Esophagus squamous epithelium (tissue), 5 donors: ENCODE data around the gene SPARC. TPM values are rescaled to one million over a fixed set of nuclear protein-coding genes. Genes with fewer than 3 reads are reported as not detected.

ENCODE experiments used
- DNase-seq: peaks from one replicate; lab custom pipeline; 2025; lab: John Stamatoyannopoulos, UW
- H3K27ac ChIP-seq, 4 donors: fragments of 200-600 bp; sonication (generic); one replicate each; pipeline ENCODE4 v1.5.1; 2016 to 2019; ENCODE audit warnings: mild to moderate bottlenecking in 1 of 4
- H3K27me3 ChIP-seq, 4 donors: fragments of 200-600 bp; sonication (generic); 1 replicate in 3 of 4; 2 replicates in 1 of 4; pipeline versions ENCODE4 v1.5.1 to v1.6.0; 2017 to 2021; ENCODE audit warnings: antibody characterized with exemption in 1 of 4
- H3K36me3 ChIP-seq, 3 donors: fragments of 200-600 bp; sonication (generic); one replicate each; pipeline ENCODE4 v1.5.1; 2016 to 2019
- H3K4me1 ChIP-seq, 3 donors: fragments of 200-600 bp; sonication (generic); one replicate each; pipeline ENCODE4 v1.5.1; 2017 to 2019
- H3K4me3 ChIP-seq, 4 donors: fragments of 200-600 bp; sonication (generic); 1 replicate in 3 of 4; 2 replicates in 1 of 4; pipeline ENCODE4 v1.5.1; 2016 to 2019; ENCODE audit warnings: mild to moderate bottlenecking in 2 of 4, moderate library complexity in 1 of 4
- H3K9me3 ChIP-seq, 3 donors: fragments of 200-600 bp; sonication (generic); one replicate each; pipeline ENCODE4 v1.5.1; 2016 to 2019
- POLR2A ChIP-seq, 4 donors: fragments of 450-650 bp; IDR thresholded peaks; one replicate each; pipeline ENCODE4 v1.6.1; 2017; ENCODE audit warnings: antibody characterized with exemption in 4 of 4, mild to moderate bottlenecking in 4 of 4, moderate library complexity in 3 of 4
- WGBS, 2 donors: methylation state at CpG; one replicate each; pipeline ENCODE4 v1.1.5; 2018; 5-methylcytosine and 5-hydroxymethylcytosine counted together
- intact Hi-C: fragments of 100-400 bp; cut with DNase I; formaldehyde crosslinking; loops from one replicate; pipeline ENCODE4 v1.15.0; 2022
- total RNA-seq, 4 donors: library from RNA; depleted of rRNA; stranded (reverse); fragments of >200 nt; gene quantifications; one replicate each; pipeline ENCODE4 v1.1.0, GENCODE V29; 2016
- TF ChIP-seq, protein P1 (sequence below), 6 experiments: fragments of 450-650 bp in 4 of 6; fragments of 200-600 bp in 2 of 6; sonication (generic) in 2 of 6; IDR thresholded peaks; one replicate each; pipeline ENCODE4 v1.5.1; 2016 to 2019; ENCODE audit warnings: antibody characterized with exemption in 6 of 6, mild to moderate bottlenecking in 4 of 6, moderate library complexity in 4 of 6
- donor health status: DM: yes; HTN: yes; CAD: no.

The SPARC gene
- total RNA-seq, 4 donors from 2014 or later = 14.9 to 164 (median 61.9) TPM

DNA sequence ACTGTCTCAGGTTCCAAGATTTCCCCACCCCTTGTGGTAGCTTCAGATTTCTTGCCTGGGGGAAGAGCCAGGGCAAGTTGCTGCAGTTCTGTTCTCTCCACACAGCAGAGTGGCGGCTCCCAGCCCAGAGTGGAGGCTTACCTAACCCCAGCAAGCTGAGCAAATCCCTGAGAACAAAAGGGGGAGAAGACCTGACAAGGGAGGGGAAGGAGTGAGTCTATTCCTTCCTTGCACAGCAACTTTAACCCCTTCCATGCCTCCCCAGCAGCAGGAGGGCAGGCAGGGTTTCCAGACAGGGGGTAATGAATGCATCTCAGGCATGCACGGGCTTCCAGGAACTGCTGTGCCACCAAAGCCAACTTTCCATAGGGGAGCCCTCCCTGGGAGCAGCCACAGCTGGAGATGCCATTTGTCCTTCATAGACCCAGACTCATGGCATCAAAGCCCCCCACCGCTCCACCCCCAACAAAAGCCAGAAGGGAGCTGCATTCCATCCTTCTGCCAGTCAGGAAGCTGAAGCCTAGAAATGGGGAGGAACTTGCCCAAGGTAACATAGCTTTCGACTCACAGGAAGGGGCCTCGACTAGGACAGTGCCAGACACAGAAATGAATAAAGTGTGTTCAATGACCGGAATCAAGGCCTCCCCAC, 66.8 kb downstream of the SPARC start:
- DNase-seq = no peak
- Histone ChIP-seq H3K4me1 (peaks cover 35 to 100% (median 54%) of the 10 kb centered on the region in 3 donors), H3K27ac (peak overlapping the region; percentile 69 to 88 (median 77)), H3K9me3 (no peaks in the 10 kb centered on the region), H3K27me3 (peaks cover 0 to 4% (median 0%) of the 10 kb centered on the region in 4 donors), H3K36me3 (no peaks in the 10 kb centered on the region), H3K4me3 (no peak overlapping the region)
- WGBS, 2 donors = 22 to 26% methylated on average over 3 to 5 of the region's 6 CpGs
- intact Hi-C loops = no loop called here
- TF ChIP-seq, protein P1, sequence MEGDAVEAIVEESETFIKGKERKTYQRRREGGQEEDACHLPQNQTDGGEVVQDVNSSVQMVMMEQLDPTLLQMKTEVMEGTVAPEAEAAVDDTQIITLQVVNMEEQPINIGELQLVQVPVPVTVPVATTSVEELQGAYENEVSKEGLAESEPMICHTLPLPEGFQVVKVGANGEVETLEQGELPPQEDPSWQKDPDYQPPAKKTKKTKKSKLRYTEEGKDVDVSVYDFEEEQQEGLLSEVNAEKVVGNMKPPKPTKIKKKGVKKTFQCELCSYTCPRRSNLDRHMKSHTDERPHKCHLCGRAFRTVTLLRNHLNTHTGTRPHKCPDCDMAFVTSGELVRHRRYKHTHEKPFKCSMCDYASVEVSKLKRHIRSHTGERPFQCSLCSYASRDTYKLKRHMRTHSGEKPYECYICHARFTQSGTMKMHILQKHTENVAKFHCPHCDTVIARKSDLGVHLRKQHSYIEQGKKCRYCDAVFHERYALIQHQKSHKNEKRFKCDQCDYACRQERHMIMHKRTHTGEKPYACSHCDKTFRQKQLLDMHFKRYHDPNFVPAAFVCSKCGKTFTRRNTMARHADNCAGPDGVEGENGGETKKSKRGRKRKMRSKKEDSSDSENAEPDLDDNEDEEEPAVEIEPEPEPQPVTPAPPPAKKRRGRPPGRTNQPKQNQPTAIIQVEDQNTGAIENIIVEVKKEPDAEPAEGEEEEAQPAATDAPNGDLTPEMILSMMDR (IDR thresholded peaks at IDR 0.05) = peak in 1 of 6 experiments; percentile 35
- TF ChIP-seq POLR2A (IDR thresholded peaks at IDR 0.05) = peak in 1 of 4 donors; percentile 18

DNA sequence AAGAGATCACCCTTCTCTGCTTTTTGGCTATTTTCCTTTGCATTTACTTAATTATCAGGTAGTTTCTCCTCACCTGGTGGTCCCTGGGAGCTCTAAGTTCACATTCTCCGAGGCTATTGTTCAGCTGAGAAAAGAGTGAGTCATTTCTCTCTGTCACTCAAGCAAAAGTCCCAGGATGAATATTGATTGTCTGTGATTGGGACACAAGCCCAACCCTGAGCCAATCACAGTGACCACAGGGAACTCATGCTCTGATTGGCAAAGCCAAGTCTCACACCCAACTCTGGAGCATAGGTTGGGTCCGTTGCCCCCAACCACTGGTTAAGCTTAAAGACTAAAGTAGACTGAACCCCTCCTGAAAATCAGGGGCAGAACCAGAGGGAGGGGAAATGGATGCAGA, 67.8 kb downstream of the SPARC start:
- 7 to 31% methylated on average over 1 to 2 of the region's 2 CpGs for WGBS, 2 donors
- TF ChIP-seq, protein P1 (IDR thresholded peaks at IDR 0.05) = no peak
- no peak for TF ChIP-seq POLR2A (IDR thresholded peaks at IDR 0.05)
- intact Hi-C loops = no loop called here
- Histone ChIP-seq H3K27me3 (peaks cover 0 to 4% (median 0%) of the 10 kb centered on the region in 4 donors), H3K9me3 (no peaks in the 10 kb centered on the region), H3K4me3 (no peak overlapping the region), H3K4me1 (peaks cover 44 to 100% (median 56%) of the 10 kb centered on the region in 3 donors), H3K27ac (peak overlapping the region; percentile 69 to 88 (median 77)), H3K36me3 (no peaks in the 10 kb centered on the region)
- no peak for DNase-seq

DNA sequence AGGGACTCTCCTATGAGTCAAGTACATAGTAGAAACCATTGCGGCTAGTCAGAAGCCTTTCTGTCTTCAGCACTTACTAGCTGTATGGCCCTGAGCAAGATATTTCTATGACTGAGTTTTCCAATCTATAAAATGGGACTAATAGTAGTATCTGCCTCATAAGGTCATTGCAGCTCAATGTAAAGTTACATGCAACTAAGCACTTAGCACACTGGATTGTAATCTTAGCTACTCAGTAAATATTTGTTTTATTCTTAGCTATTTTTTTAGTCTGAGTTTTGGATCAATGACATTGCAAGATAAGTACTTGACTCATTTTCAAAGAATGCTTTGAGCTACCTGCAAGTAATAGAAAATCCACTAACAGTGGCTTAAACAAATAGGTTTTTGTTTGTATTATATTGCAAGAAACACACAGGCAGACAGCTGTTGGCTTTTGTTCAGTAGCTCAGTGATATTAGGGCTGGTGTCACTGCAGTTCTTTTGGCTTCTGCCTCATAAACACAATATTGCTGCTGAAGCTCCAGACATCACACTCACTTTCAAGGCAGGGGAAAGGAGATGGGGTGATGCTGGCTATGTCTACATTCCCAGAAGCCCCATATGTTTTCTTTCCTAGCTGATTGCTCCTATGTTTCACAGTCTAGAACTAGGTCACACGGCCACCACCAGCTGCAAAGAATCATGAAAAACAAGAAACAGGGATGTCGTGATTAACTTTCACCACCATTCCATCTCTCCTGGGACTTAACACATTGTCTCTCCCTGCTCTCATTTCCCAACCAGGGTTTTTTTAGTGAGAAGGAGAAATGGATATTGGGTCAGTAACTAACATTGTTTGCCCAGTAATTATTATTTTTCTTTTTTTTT, 68.6 kb downstream of the SPARC start:
- WGBS, 2 donors = 49 to 54% methylated on average over 3 of the region's 3 CpGs
- no peak for TF ChIP-seq POLR2A (IDR thresholded peaks at IDR 0.05)
- TF ChIP-seq, protein P1 (IDR thresholded peaks at IDR 0.05) = no peak
- intact Hi-C loops = no loop called here

DNA sequence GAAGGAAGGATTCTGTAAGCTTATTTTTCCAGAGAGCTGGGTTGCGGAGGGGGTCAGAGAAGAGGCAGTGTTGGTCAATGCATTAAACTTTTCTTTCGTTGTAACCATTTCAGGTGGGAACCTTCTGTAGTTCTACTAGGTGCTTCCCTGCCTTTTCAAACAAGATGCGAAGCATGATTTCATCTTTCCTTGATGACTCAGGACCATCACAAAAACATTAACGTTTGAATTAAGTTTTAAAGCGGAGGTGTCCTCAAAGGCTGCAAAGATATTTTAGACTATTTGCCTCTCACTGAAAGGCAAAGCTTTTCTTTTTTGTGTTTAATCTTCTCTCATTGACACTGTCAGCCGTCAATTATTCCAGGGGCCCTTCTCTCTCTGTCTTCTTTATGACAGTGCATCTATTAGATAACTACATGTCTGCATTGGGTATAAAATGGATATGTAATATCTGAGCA, 69.3 kb downstream of the SPARC start:
- Histone ChIP-seq H3K9me3 (no peaks in the 10 kb centered on the region), H3K4me1 (peaks cover 34 to 97% (median 48%) of the 10 kb centered on the region in 3 donors), H3K4me3 (no peak overlapping the region), H3K27ac (peak overlapping the region; percentile 76 to 88 (median 82)), H3K27me3 (peaks cover 0 to 4% (median 0%) of the 10 kb centered on the region in 4 donors), H3K36me3 (no peaks in the 10 kb centered on the region)
- no peak for DNase-seq
- no peak for TF ChIP-seq POLR2A (IDR thresholded peaks at IDR 0.05)
- TF ChIP-seq, protein P1 (IDR thresholded peaks at IDR 0.05) = no peak
- intact Hi-C loops = no loop called here
- 52 to 60% methylated on average over 6 of the region's 6 CpGs for WGBS, 2 donors

More for the DNA sequence above, 68.6 kb downstream of the SPARC start:
- no peak for DNase-seq
- Histone ChIP-seq H3K27ac (peak overlapping the region; percentile 19 to 88 (median 82)), H3K9me3 (no peaks in the 10 kb centered on the region), H3K36me3 (no peaks in the 10 kb centered on the region), H3K4me3 (no peak overlapping the region), H3K4me1 (peaks cover 41 to 100% (median 54%) of the 10 kb centered on the region in 3 donors), H3K27me3 (peaks cover 0 to 4% (median 0%) of the 10 kb centered on the region in 4 donors)
